BJ (cell line): ENCODE data around the gene TMC1. TPM values are rescaled to one million over a fixed set of nuclear protein-coding genes. Genes with fewer than 3 reads are reported as not detected.

Source experiments
- CTCF ChIA-PET: fragments of 350-600 bp; formaldehyde crosslinking; extraction: SDS; loops from one replicate; lab custom pipeline; 2021; ENCODE audit warnings: antibody characterized with exemption, inconsistent platforms; lab: Yijun Ruan, JAX
- POLR2A ChIA-PET: fragments of 300-600 bp; sonication (Branson Sonifier 250); formaldehyde crosslinking; extraction: SDS; loops from one replicate; lab custom pipeline; 2021; ENCODE audit warnings: antibody characterized with exemption; lab: Charles Lee
- DNase-seq: peaks from one replicate; pipeline ENCODE4 v3.0.0-alpha.2; 2011; ENCODE audit warnings: low read depth
- H3K27me3 ChIP-seq: 2 replicates; pipeline ENCODE4 v1.6.0; 2011; ENCODE audit warnings: low read length; ENCODE audit not compliant: control insufficient read depth, insufficient read depth
- H3K36me3 ChIP-seq: 2 replicates; pipeline ENCODE4 v1.5.1; 2011; ENCODE audit warnings: low read length; ENCODE audit not compliant: control insufficient read depth, insufficient read depth
- H3K4me3 ChIP-seq: 2 replicates; pipeline ENCODE4 v1.5.1; 2011; ENCODE audit warnings: low read depth, mild to moderate bottlenecking, control low read depth, low read length
- CTCF ChIP-seq: IDR thresholded peaks from 2 replicates; pipeline ENCODE4 v1.5.1; 2011; ENCODE audit warnings: low read depth, mild to moderate bottlenecking, control low read depth, inconsistent platforms, low read length, moderate library complexity; ENCODE audit not compliant: insufficient read depth
- polyA plus RNA-seq: library from polyadenylated mRNA; depleted of rRNA; stranded (reverse); fragments of >200 nt; gene quantifications from 2 replicates; pipeline ENCODE4 v1.2.3, GENCODE V29; 2011

The TMC1 gene
- polyA plus RNA-seq, 1 experiment: 1.2 TPM

DNA sequence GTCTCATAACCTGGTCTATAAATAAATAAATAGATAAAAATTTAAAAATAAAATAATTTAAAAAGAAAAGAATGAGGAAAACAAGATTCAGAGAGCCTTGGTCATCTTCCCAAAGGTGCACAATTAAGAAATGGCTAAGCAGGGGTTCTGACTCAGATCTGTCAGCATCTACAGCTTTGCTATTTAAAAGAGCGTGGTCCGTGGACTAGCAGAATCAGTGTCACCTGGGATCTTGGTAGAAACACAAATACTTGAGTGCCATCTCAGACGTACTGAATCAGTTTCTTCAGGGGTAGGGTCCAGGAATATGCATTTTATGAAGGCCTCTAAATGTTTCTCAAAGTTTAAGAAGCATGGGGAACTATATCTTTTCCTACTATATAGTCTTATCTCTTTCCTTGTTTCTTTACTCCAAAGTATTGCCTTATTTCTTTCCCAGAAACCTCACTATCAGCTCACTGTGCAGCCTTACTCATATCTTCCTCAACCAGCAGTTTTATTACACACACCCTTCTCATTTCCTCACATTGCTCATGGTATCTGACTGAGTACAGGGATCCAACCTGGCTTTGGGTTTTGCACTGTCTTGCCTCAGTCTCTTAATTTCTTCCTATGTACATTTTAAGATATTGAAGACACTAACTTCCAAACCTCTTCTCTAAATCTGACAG is 58.6 kb downstream of the TMC1 start:
- Histone ChIP-seq H3K27me3 (no peaks in the 10 kb centered on the region), H3K36me3 (no peaks in the 10 kb centered on the region), H3K4me3 (no peak overlapping the region)
- ChIA-PET POLR2A (interaction anchor here (0.6 kb wide), 1 partner anchor 151 kb away, joined by 3 read pairs; no protein-coding TSS in a partner anchor), CTCF (interaction anchor here (1.6 to 2.0 kb wide), 2 partner anchors 9 to 217 kb away, joined by 4 to 5 read pairs; no protein-coding TSS in a partner anchor)
- TF ChIP-seq CTCF: no peak
- DNase-seq: no peak

GRCh38 chr9:72581694-72582093 is 60.3 kb downstream of the TMC1 start:
- ChIA-PET POLR2A (interaction anchor here (0.5 to 1.0 kb wide), 6 partner anchors 21 to 236 kb away, joined by 3 to 8 read pairs (median 5); partner anchors contain the start of gene ZFAND5), CTCF (interaction anchor here (0.6 to 2.1 kb wide), 2 partner anchors 27 to 196 kb away, joined by 3 to 5 read pairs; no protein-coding TSS in a partner anchor)
- DNase-seq: peak; percentile 96
- Histone ChIP-seq H3K4me3 (no peak overlapping the region), H3K27me3 (no peaks in the 10 kb centered on the region), H3K36me3 (no peaks in the 10 kb centered on the region)
- no peak for TF ChIP-seq CTCF

- POLR2A ChIA-PET: no interaction called here
- H3K36me3 ChIP-seq: no peaks in the 10 kb centered on the region
- no peaks in the 10 kb centered on the region for H3K27me3 ChIP-seq
- CTCF ChIA-PET: interaction anchor here (1.5 kb wide), 1 partner anchor 221 kb away, joined by 3 read pairs; no protein-coding TSS in a partner anchor
- H3K4me3 ChIP-seq: no peak overlapping the region
- DNase-seq: no peak
- TF ChIP-seq CTCF: no peak
These were observed 62.0 kb downstream of the TMC1 start for GRCh38 chr9:72583370-72583769.

- peak; percentile 59 for DNase-seq
- TF ChIP-seq CTCF: peak; percentile 35
- H3K4me3 ChIP-seq: no peak overlapping the region
- ChIA-PET CTCF (interaction anchor here (1.2 to 1.4 kb wide), 3 partner anchors 202 to 306 kb away, joined by 3 to 6 read pairs (median 4); no protein-coding TSS in a partner anchor), POLR2A (interaction anchor here (0.6 to 1.2 kb wide), 2 partner anchors 221 to 227 kb away, joined by 3 to 12 read pairs; partner anchors contain the start of gene ZFAND5)
- no peaks in the 10 kb centered on the region for H3K27me3 ChIP-seq
- no peaks in the 10 kb centered on the region for H3K36me3 ChIP-seq
These were observed 65.2 kb downstream of the TMC1 start for GRCh38 chr9:72586388-72587130.

- H3K36me3 ChIP-seq: no peaks in the 10 kb centered on the region
- no peak for DNase-seq
- no peak overlapping the region for H3K4me3 ChIP-seq
- ChIA-PET CTCF (interaction anchor here (1.1 to 2.1 kb wide), 5 partner anchors 9 to 307 kb away, joined by 3 to 10 read pairs (median 6); partner anchors contain the start of gene ZFAND5), POLR2A (interaction anchor here (1.4 kb wide), 1 partner anchor 226 kb away, joined by 3 read pairs; no protein-coding TSS in a partner anchor)
- H3K27me3 ChIP-seq: no peaks in the 10 kb centered on the region
- no peak for TF ChIP-seq CTCF
These were observed 66.9 kb downstream of the TMC1 start for GRCh38 chr9:72588336-72588735.
